GM15510 (cell line): Measurements from ENCODE around the gene GTF2F1.

Experiments used
- POLR2A ChIP-seq: IDR thresholded peaks from 3 replicates; pipeline ENCODE4 v1.6.1; 2011; ENCODE audit warnings: borderline replicate concordance; ENCODE audit not compliant: insufficient read length; ENCODE audit errors: extremely low read depth

Gene GTF2F1

GRCh38 chr19:6393074-6393982, at the start of gene GTF2F1:
Gene GTF2F1, minus strand, starts transcription at chr19:6393164. Its CDS starts 169 bp downstream, at chr19:6392995.
- TF ChIP-seq POLR2A, result peak; percentile 60

- TF ChIP-seq POLR2A, result no peak
Observed at GRCh38 chr19:6442087-6442688, 49.2 kb upstream of the GTF2F1 start.

GRCh38 chr19:6440905-6441304, 47.9 kb upstream of the GTF2F1 start:
- no peak for TF ChIP-seq POLR2A

GRCh38 chr19:6439743-6440142, 46.8 kb upstream of the GTF2F1 start:
- TF ChIP-seq POLR2A, result no peak

- no peak for TF ChIP-seq POLR2A
Observed at GRCh38 chr19:6433663-6434062, 40.7 kb upstream of the GTF2F1 start, which contains the start of gene SLC25A41. Gene SLC25A41, minus strand, starts transcription at chr19:6433763. Its CDS starts 70 bp downstream, at chr19:6433693.

- TF ChIP-seq POLR2A, result no peak
Observed at GRCh38 chr19:6433165-6433564, 40.2 kb upstream of the GTF2F1 start.

- TF ChIP-seq POLR2A, result no peak
Observed at GRCh38 chr19:6431891-6432290, 38.9 kb upstream of the GTF2F1 start.

- TF ChIP-seq POLR2A, result no peak
Observed at GRCh38 chr19:6429419-6430221, 36.7 kb upstream of the GTF2F1 start.

- TF ChIP-seq POLR2A, result no peak
Observed at GRCh38 chr19:6427131-6427530, 34.2 kb upstream of the GTF2F1 start.

- TF ChIP-seq POLR2A, result no peak
Observed at GRCh38 chr19:6425732-6426620, 33.0 kb upstream of the GTF2F1 start.

GRCh38 chr19:6424939-6425731, 32.2 kb upstream of the GTF2F1 start:
- peak; percentile 51 for TF ChIP-seq POLR2A

- peak; percentile 90 for TF ChIP-seq POLR2A
Observed at GRCh38 chr19:6424195-6424938, 31.4 kb upstream of the GTF2F1 start, which contains the start of gene KHSRP. Gene KHSRP, minus strand, starts transcription at chr19:6424811. Its CDS starts 110 bp downstream, at chr19:6424701.
